ENCODE results near the gene CLDN7. TPM values are rescaled to one million over a fixed set of nuclear protein-coding genes. Genes with fewer than 3 reads are reported as not detected.

Gene CLDN7
- total RNA-seq, 1 donor from 2014 or later: not detected

- DNase-seq (ENCODE audit: low read depth): no peak
Measured at GRCh38 chr17:7221278-7222092, 40.8 kb downstream of the CLDN7 start.

- peak; percentile 79 for DNase-seq (ENCODE audit: low read depth)
Measured at GRCh38 chr17:7220593-7221277, 41.5 kb downstream of the CLDN7 start.

GRCh38 chr17:7219812-7220592, 42.3 kb downstream of the CLDN7 start, which contains the start of the genes ACADVL and DLG4:
Gene ACADVL, plus strand, starts transcription at chr17:7219938. Its CDS starts 47 bp downstream, at chr17:7219985.
Gene DLG4, minus strand, starts transcription at chr17:7219836.
- peak; percentile 92 for DNase-seq (ENCODE audit: low read depth)

GRCh38 chr17:7219229-7219811, 43.0 kb downstream of the CLDN7 start:
- DNase-seq (ENCODE audit: low read depth): no peak

- DNase-seq (ENCODE audit: low read depth): no peak
Measured at GRCh38 chr17:7218758-7219157, 43.5 kb downstream of the CLDN7 start.

- DNase-seq (ENCODE audit: low read depth): no peak
Measured at GRCh38 chr17:7218166-7218565, 44.1 kb downstream of the CLDN7 start.

- DNase-seq (ENCODE audit: low read depth): peak; percentile 70
Measured at GRCh38 chr17:7217113-7217987, 44.9 kb downstream of the CLDN7 start.

- no peak for DNase-seq (ENCODE audit: low read depth)
Measured at GRCh38 chr17:7216242-7217112, 45.8 kb downstream of the CLDN7 start.

- DNase-seq (ENCODE audit: low read depth): no peak
Measured at GRCh38 chr17:7215652-7216180, 46.6 kb downstream of the CLDN7 start.

GRCh38 chr17:7215136-7215638, 47.1 kb downstream of the CLDN7 start:
- DNase-seq (ENCODE audit: low read depth): no peak

- DNase-seq (ENCODE audit: low read depth): peak; percentile 97
Measured at GRCh38 chr17:7214300-7215135, 47.8 kb downstream of the CLDN7 start.

- peak; percentile 59 for DNase-seq (ENCODE audit: low read depth)
Measured at GRCh38 chr17:7213895-7214299, 48.4 kb downstream of the CLDN7 start.

- no peak for DNase-seq (ENCODE audit: low read depth)
Measured at GRCh38 chr17:7211491-7212273, 50.6 kb downstream of the CLDN7 start.

All from myocyte (in vitro differentiated cells).